ENCODE results near the gene ST3GAL3.

The ST3GAL3 gene

GRCh38 chr1:43858324-43858723, 151.0 kb downstream of the ST3GAL3 start (continued):
- TF ChIP-seq OVOL3 (tag by site-specific recombination; IDR thresholded peaks at IDR 0.05): no peak
- TF ChIP-seq IKZF3 (tag by site-specific recombination; IDR thresholded peaks at IDR 0.05): peak; percentile 50; the same call in 1 of the 2 replicates
- TF ChIP-seq ZBTB6 (tag by site-specific recombination; IDR thresholded peaks at IDR 0.05): no peak
- TF ChIP-seq ZNF654 (tag by site-specific recombination; IDR thresholded peaks at IDR 0.05; ENCODE audit: low read depth): no peak
- TF ChIP-seq ZNF311 (tag by site-specific recombination; IDR thresholded peaks at IDR 0.05; ENCODE audit: borderline replicate concordance): no peak
- no peak for TF ChIP-seq ZNF621 (tag by site-specific recombination; IDR thresholded peaks at IDR 0.05)
- TF ChIP-seq SP7 (tag by site-specific recombination; IDR thresholded peaks at IDR 0.05): no peak
- TF ChIP-seq ZNF174 (tag by site-specific recombination; IDR thresholded peaks at IDR 0.05): no peak
- no peak for TF ChIP-seq ZNF292 (tag by site-specific recombination; IDR thresholded peaks at IDR 0.05; ENCODE audit: borderline replicate concordance, low read depth)
- TF ChIP-seq CTCF (tag by site-specific recombination; IDR thresholded peaks at IDR 0.05): no peak
- TF ChIP-seq ZNF501 (tag by site-specific recombination; IDR thresholded peaks at IDR 0.05): no peak
- no peak for TF ChIP-seq ZNF302 (tag by site-specific recombination; IDR thresholded peaks at IDR 0.05; ENCODE audit: low read depth)

- Histone ChIP-seq H3K36me3 (ENCODE audit: control insufficient read depth in 2 of 2, insufficient read depth in 1 of 2, low read length in 2 of 2) (no peaks in the 10 kb centered on the region), H3K27ac (ENCODE audit: extremely low read depth, low read depth, low read length) (no peak overlapping the region), H3K9me3 (ENCODE audit: control insufficient read depth, insufficient read depth, low read depth, low read length) (no peaks in the 10 kb centered on the region), H3K4me3 (ENCODE audit: low read depth, low read length) (no peak overlapping the region), H3K4me1 (ENCODE audit: control insufficient read depth, insufficient read depth, low read length) (peaks cover 7% of the 10 kb centered on the region)
- ChIA-PET CTCF (interaction anchor here (0.6 to 3.5 kb wide), 3 partner anchors 12 to 97 kb away, joined by 3 to 13 read pairs (median 4); no protein-coding TSS in a partner anchor), POLR2A (no interaction called here)
- TF ChIP-seq ZNF354C (tag by site-specific recombination; IDR thresholded peaks at IDR 0.05; ENCODE audit: borderline replicate concordance, low read depth) (no peak), ZNF248 (tag by site-specific recombination; IDR thresholded peaks at IDR 0.05) (no peak), ZNF626 (tag by site-specific recombination; IDR thresholded peaks at IDR 0.05) (no peak), GLIS1 (tag by site-specific recombination; IDR thresholded peaks at IDR 0.05) (no peak), GLI2 (tag by site-specific recombination; IDR thresholded peaks at IDR 0.05; ENCODE audit: borderline replicate concordance, low read depth) (no peak), ZNF843 (tag by site-specific recombination; IDR thresholded peaks at IDR 0.05) (no peak), ZBTB48 (tag by site-specific recombination; IDR thresholded peaks at IDR 0.05) (no peak), ZNF660 (tag by site-specific recombination; IDR thresholded peaks at IDR 0.05) (no peak), ELK4 (IDR thresholded peaks at IDR 0.05; ENCODE audit: borderline replicate concordance, low read depth, low read length) (no peak), ZNF692 (tag by site-specific recombination; IDR thresholded peaks at IDR 0.05) (no peak)
Observed at GRCh38 chr1:43861337-43861736, 154.0 kb downstream of the ST3GAL3 start.
